Left lung (tissue), 10 donors: ENCODE results near the gene HOXA7. TPM values are rescaled to one million over a fixed set of nuclear protein-coding genes. Genes with fewer than 3 reads are reported as not detected.

Experiments
- ATAC-seq: fragments of 200-7000 bp; cut with Tn5 transposase; one replicate; pipeline ENCODE4 v1.9.1; 2020; ENCODE audit warnings: moderate library complexity
- DNase-seq, 4 donors: peaks; one replicate each; pipeline ENCODE4 v3.0.0-alpha.2; 2013 to 2020
- H3K27ac ChIP-seq, 2 donors: fragments of 200-600 bp; sonication (generic) in 1 of 2; one replicate each; pipeline versions ENCODE4 v1.5.0 to v1.8.0; 2020 to 2021
- H3K27me3 ChIP-seq, 2 donors: fragments of 200-600 bp; sonication (generic) in 1 of 2; one replicate each; pipeline versions ENCODE4 v1.5.0 to v1.8.0; 2020 to 2021
- H3K36me3 ChIP-seq, 2 donors: fragments of 200-600 bp; sonication (generic) in 1 of 2; one replicate each; pipeline versions ENCODE4 v1.5.0 to v1.8.0; 2020 to 2021
- H3K4me1 ChIP-seq, 2 donors: fragments of 200-600 bp; one replicate each; pipeline ENCODE4 v1.8.0; 2021
- H3K4me3 ChIP-seq, 2 donors: fragments of 200-600 bp; sonication (generic) in 1 of 2; one replicate each; pipeline versions ENCODE4 v1.5.0 to v1.8.0; 2020 to 2021; ENCODE audit warnings: mild to moderate bottlenecking in 1 of 2
- H3K9me3 ChIP-seq, 2 donors: fragments of 200-600 bp; sonication (generic) in 1 of 2; one replicate each; pipeline versions ENCODE4 v1.5.0 to v1.8.0; 2020 to 2021
- intact Hi-C, 2 donors: fragments of 100-400 bp; cut with DNase I; formaldehyde crosslinking; loops; one replicate each; pipeline versions ENCODE4 v1.11.2 to v1.14.2; 2022
- polyA plus RNA-seq, 6 donors: library from polyadenylated mRNA; unstranded; fragments of 120-200 nt; gene quantifications; one replicate each; pipeline ENCODE4 v1.2.1, GENCODE V29; 2013; ENCODE audit not compliant: insufficient read length in 6 of 6
- total RNA-seq, 2 donors: library from RNA; stranded (reverse); fragmentation: NEBNext Ultra II Directional; extraction: Animal tissue kit (Norgen Biotek cat#: 25700); gene quantifications; one replicate each; pipeline ENCODE4 v1.2.1, GENCODE V29; 2021
- TF ChIP-seq, protein P1 (sequence below), 2 donors: fragments of 200-600 bp; sonication (generic) in 1 of 2; IDR thresholded peaks; one replicate each; pipeline versions ENCODE4 v1.5.0 to v1.8.0; 2021; ENCODE audit warnings: antibody characterized with exemption in 2 of 2
- donor health status: DM: no; HTN: yes; CAD: no.
- donor health status: DM: no; HTN: no; CAD: no.

HOXA7 gene
- total and polyA plus RNA-seq, 8 donors, result 1.3 to 6.4 (median 4.9) TPM

DNA sequence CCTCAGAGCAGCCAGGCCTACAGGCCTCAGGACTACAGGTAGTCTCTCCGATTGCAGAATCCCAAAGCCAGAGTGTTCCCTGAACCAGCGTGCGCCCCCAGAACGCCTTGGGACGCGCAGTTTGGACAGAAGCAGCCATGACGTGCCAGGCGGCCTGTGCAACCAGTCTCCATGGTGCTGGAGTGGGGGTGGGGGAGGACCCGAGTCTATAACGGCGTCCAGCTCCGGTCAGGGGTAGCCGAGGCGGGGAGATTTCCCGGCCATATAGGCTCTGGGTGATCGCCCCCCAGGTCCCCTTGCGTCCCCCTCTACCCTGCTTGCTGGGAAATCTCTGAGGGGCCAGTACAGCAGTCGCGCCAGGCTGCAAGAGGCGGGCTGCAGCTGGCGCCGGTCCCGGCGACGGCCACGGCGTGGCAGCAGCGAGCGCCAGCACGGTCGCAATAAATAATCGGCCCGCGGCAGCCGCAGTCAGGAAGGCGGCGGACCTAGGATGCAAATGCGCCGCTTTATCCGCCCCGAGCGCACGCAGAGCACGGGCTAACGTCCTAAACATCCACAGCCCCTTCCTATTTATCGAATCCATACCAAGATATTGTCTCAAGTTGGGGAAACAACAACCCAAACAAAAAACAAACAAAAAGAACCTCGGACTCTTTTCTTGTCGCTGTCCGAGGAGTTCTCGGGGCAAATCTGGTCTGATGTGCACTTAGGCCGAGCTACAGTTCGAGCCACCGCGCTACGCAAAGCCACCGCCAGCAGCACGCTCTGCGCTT lies 5.7 kb downstream of the HOXA7 start:
- H3K4me1 ChIP-seq, result peaks cover 0 to 56% of the 10 kb centered on the region in 2 donors
- peak overlapping the region; percentile 41 to 46 for H3K4me3 ChIP-seq
- ATAC-seq, result peak; percentile 78
- no peaks in the 10 kb centered on the region for H3K9me3 ChIP-seq
- H3K27me3 ChIP-seq, result peaks cover 79 to 100% of the 10 kb centered on the region in 2 donors
- TF ChIP-seq, protein P1, sequence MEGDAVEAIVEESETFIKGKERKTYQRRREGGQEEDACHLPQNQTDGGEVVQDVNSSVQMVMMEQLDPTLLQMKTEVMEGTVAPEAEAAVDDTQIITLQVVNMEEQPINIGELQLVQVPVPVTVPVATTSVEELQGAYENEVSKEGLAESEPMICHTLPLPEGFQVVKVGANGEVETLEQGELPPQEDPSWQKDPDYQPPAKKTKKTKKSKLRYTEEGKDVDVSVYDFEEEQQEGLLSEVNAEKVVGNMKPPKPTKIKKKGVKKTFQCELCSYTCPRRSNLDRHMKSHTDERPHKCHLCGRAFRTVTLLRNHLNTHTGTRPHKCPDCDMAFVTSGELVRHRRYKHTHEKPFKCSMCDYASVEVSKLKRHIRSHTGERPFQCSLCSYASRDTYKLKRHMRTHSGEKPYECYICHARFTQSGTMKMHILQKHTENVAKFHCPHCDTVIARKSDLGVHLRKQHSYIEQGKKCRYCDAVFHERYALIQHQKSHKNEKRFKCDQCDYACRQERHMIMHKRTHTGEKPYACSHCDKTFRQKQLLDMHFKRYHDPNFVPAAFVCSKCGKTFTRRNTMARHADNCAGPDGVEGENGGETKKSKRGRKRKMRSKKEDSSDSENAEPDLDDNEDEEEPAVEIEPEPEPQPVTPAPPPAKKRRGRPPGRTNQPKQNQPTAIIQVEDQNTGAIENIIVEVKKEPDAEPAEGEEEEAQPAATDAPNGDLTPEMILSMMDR (IDR thresholded peaks at IDR 0.05), result peak; percentile 76 to 87
- H3K36me3 ChIP-seq, result no peaks in the 10 kb centered on the region
- intact Hi-C loops, result no loop called here
- DNase-seq, result peak; percentile 71 to 92 (median 86)
- peak overlapping the region; percentile 71 to 87 for H3K27ac ChIP-seq

DNA sequence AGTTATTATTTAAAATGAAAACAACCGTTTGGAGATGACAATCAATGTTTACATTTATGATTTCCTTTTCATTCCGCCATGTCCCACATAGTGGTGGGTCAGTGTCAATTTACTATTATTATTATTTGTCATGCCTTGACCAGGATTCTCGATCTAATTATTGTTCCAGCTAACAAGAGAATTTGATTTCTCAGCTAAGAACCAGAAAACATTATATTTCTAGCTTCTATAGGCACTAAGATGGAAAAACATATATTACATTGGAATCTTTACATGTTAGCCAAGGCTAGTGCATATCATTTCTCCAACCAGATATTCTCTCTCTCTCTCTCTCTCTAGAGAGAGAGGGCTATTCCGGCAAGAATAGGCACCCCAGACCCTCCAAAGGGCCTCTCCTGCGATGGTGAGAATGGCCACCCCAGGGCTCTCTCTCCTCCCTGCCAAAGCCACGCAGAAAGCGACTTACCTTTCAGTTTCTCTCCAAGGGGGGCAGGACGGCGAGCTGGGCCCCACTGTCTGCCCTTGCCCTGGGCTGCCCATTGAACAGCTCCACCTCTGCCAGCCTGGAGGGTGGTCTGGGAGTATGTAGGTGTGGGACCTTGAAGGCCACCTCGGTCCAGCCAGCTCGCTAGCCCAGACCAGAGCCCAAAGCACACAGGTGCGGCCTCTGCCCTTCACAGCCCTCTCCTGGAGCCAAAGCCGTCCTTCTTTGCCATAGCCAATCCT lies 6.5 kb downstream of the HOXA7 start:
- Histone ChIP-seq H3K9me3 (no peaks in the 10 kb centered on the region), H3K4me1 (peaks cover 0 to 50% of the 10 kb centered on the region in 2 donors), H3K27me3 (peaks cover 71 to 100% of the 10 kb centered on the region in 2 donors), H3K4me3 (peak overlapping the region; percentile 41 to 46), H3K36me3 (no peaks in the 10 kb centered on the region), H3K27ac (peak overlapping the region; percentile 75 to 87)
- intact Hi-C loops, result no loop called here
- DNase-seq, result no peak
- TF ChIP-seq, protein P1 (IDR thresholded peaks at IDR 0.05), result no peak
- ATAC-seq, result no peak

DNA sequence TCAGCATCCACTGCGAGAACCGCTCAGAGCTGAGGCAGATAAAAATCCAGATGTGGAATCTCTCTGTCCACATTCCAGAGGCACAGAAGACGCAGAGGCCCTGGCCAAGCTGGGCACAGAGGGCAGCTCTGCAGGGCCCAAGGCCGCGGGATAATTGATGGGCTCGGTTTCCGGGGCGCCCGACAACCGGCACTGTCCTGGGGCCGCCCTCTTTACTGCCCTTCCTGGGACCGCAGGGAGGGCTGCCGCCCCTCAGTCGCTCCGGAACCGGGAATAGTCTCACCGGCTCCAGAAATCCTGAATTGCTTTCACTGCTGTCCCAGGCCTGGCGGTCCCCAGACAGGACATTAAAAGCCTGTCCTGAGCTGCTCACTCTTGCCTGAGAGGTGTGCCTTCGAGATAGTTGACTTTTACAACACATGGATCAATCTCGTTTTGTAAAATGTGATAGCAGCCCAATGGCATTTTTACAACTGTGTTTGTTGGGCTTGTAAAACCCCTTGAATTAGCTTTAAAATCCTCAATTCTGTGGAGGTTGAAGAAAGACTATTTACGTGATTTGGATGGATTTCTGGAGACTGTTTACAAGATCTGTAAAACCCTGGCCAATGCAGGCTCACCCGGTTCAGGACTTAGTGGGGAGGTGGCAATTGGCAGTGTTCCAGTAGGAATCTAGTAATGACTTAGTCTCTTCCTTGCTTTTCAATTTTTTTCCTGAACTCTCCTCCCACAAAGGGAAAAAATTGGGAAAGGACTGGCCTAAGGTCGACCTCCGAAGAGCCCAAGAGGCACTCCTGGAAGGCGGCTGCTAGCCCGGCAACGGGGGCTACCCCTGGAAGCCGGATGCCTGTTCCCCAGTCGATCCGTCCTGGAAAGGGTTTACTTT lies 7.5 kb downstream of the HOXA7 start:
- intact Hi-C loops, result no loop called here
- H3K27ac ChIP-seq, result peak overlapping the region; percentile 75 to 87
- H3K27me3 ChIP-seq, result peaks cover 71 to 100% of the 10 kb centered on the region in 2 donors
- TF ChIP-seq, protein P1 (IDR thresholded peaks at IDR 0.05), result no peak
- H3K36me3 ChIP-seq, result no peaks in the 10 kb centered on the region
- peak overlapping the region; percentile 41 to 46 for H3K4me3 ChIP-seq
- H3K4me1 ChIP-seq, result peaks cover 0 to 50% of the 10 kb centered on the region in 2 donors
- H3K9me3 ChIP-seq, result no peaks in the 10 kb centered on the region
- ATAC-seq, result no peak
- DNase-seq, result peak in 2 of 4 donors; percentile 44 to 71

DNA sequence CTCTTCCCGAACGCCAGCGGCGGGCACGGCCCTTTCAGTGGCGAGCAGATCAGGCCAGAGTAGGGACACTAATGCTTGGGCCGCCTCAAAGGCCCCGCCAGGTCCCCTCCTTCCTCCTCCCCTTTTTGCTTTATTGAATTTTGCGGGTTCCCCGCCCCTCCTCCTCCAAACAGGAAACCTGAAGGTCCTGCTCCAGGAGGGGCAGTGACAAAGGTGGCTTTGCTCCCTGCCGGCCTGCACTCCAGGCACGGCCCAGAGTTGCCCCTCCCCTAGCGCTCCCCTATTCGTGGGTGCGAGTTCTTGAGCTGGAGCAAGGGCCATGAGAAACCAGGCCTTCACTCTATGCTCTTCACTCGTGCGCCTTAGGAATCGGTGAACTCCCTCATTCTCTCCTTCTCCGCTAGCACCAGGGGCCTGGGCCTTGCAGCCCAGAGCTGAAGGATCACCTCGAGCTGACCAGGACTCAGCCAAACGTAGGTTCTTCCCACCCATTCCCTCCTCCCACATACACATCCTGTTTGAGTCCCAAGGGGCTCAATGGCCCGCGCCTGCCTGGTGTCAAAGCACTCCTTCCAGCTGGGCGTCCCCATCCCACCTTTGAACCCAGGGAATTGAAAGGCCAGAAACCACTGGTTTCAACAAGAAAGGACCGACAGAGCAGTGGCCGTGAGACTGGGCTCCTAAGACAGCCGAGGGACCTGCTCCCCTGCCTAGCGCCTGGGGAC lies 8.3 kb downstream of the HOXA7 start:
- Histone ChIP-seq H3K27me3 (peaks cover 63 to 100% of the 10 kb centered on the region in 2 donors), H3K4me3 (peak overlapping the region; percentile 19 to 41), H3K9me3 (no peaks in the 10 kb centered on the region), H3K27ac (peak overlapping the region; percentile 75 to 87), H3K36me3 (no peaks in the 10 kb centered on the region), H3K4me1 (peaks cover 0 to 50% of the 10 kb centered on the region in 2 donors)
- ATAC-seq (no peak), DNase-seq (peak in 2 of 4 donors; percentile 50 to 63)
- TF ChIP-seq, protein P1 (IDR thresholded peaks at IDR 0.05), result no peak
- intact Hi-C loops, result no loop called here
